HG02798 (cell line): ENCODE results near the gene GALK1.
"Not testable (repeated sequence)": the region's sequence is repeated elsewhere in the genome, so short reads cannot be mapped to it uniquely, and the experiment has no call there.

Experiments used
- ATAC-seq: cut with Tn5 transposase; IDR thresholded peaks from one replicate; pipeline ENCODE4 v1.9.1; 2021; ENCODE audit warnings: mild to moderate bottlenecking; ENCODE audit not compliant: unreplicated experiment, poor library complexity

Gene GALK1

GRCh38 chr17:75764711-75765421, at the start of gene GALK1:
Gene GALK1 (minus strand): TSS chr17:75765192. CDS start chr17:75765136, 56 bp downstream.
- peak; percentile 74 for ATAC-seq

GRCh38 chr17:75814021-75814395, 49.0 kb upstream of the GALK1 start:
- no peak for ATAC-seq

GRCh38 chr17:75813081-75814020, 48.4 kb upstream of the GALK1 start:
- no peak for ATAC-seq

GRCh38 chr17:75812096-75813013, 47.4 kb upstream of the GALK1 start:
- no peak for ATAC-seq

GRCh38 chr17:75811174-75811573, 46.2 kb upstream of the GALK1 start:
- no peak for ATAC-seq

GRCh38 chr17:75810756-75811155, 45.8 kb upstream of the GALK1 start:
- ATAC-seq = not testable (repeated sequence)

GRCh38 chr17:75810216-75810615, 45.2 kb upstream of the GALK1 start:
- ATAC-seq = no peak

GRCh38 chr17:75809631-75810111, 44.7 kb upstream of the GALK1 start:
- ATAC-seq = no peak

- ATAC-seq = peak; percentile 72
Measured at GRCh38 chr17:75808905-75809621, 44.1 kb upstream of the GALK1 start.

GRCh38 chr17:75808549-75808904, 43.5 kb upstream of the GALK1 start:
- ATAC-seq = no peak

GRCh38 chr17:75807861-75808260, 42.9 kb upstream of the GALK1 start:
- ATAC-seq = no peak

- no peak for ATAC-seq
Measured at GRCh38 chr17:75806822-75807500, 42.0 kb upstream of the GALK1 start.

GRCh38 chr17:75803883-75804282, 38.9 kb upstream of the GALK1 start:
- ATAC-seq = no peak

GRCh38 chr17:75799402-75799801, 34.4 kb upstream of the GALK1 start:
- no peak for ATAC-seq

- ATAC-seq = no peak
Measured at GRCh38 chr17:75795820-75796607, 31.0 kb upstream of the GALK1 start.

- no peak for ATAC-seq
Measured at GRCh38 chr17:75793460-75793859, 28.5 kb upstream of the GALK1 start.

- no peak for ATAC-seq
Measured at GRCh38 chr17:75791254-75791653, 26.3 kb upstream of the GALK1 start.
